Prostate gland (tissue), 2 donors: ENCODE measurements around the gene UPF1.

ENCODE experiments used
- CTCF ChIP-seq, 4 experiments: fragments of 200-600 bp in 2 of 4; fragments of 450-650 bp in 2 of 4; sonication (generic) in 2 of 4; IDR thresholded peaks; 1 replicate in 3 of 4; 2 replicates in 1 of 4; pipeline ENCODE4 v1.5.1; 2016 to 2019; ENCODE audit warnings: antibody characterized with exemption in 4 of 4, mild to moderate bottlenecking in 2 of 4, moderate library complexity in 2 of 4
- POLR2A ChIP-seq: fragments of 450-650 bp; IDR thresholded peaks from one replicate; pipeline ENCODE4 v1.6.1; 2016; ENCODE audit warnings: antibody characterized with exemption, mild to moderate bottlenecking
- POLR2AphosphoS5 ChIP-seq: sonication (generic); formaldehyde crosslinking; IDR thresholded peaks from one replicate; pipeline ENCODE4 v1.6.1; 2017; ENCODE audit warnings: antibody characterized with exemption

DNA sequence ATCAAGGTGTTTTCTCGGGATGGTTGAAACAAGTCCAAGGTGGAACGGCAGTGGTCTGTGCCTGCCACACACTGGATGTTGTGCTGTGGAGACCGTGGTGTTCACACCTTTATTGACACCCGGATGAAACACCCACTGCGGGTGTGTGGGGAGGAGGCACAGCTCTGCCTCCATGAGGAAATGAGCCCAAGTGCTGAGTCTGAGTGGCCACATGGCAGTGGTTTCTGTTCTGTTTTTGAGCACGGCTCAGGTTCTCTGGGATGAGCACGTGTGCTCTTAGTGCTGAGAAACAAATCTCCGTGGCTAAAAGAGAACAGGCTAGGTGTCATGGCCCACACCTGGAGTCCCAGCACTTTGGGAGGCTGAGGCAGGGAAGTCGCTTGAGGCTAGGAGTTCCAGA is 29.5 kb downstream of the UPF1 start:
- TF ChIP-seq POLR2A (no peak), CTCF (IDR thresholded peaks at IDR 0.05) (no peak), POLR2AphosphoS5 (no peak)
